Vagina (tissue), 2 donors: ENCODE data around the gene TGIF1.

Experiments used
- POLR2AphosphoS5 ChIP-seq, 2 donors: sonication (generic); formaldehyde crosslinking; IDR thresholded peaks; one replicate each; pipeline ENCODE4 v1.9.0; 2017; ENCODE audit warnings: antibody characterized with exemption in 2 of 2, mild to moderate bottlenecking in 2 of 2, low read depth in 1 of 2; ENCODE audit not compliant: insufficient read depth in 1 of 2
- TF ChIP-seq, protein P1 (sequence below), 3 experiments: fragments of 450-650 bp in 2 of 3; fragments of 200-600 bp in 1 of 3; sonication (generic) in 1 of 3; IDR thresholded peaks; one replicate each; pipeline ENCODE4 v1.5.1; 2017 to 2019; ENCODE audit warnings: antibody characterized with exemption in 3 of 3, mild to moderate bottlenecking in 2 of 3, moderate library complexity in 2 of 3

- TF ChIP-seq, protein P1, sequence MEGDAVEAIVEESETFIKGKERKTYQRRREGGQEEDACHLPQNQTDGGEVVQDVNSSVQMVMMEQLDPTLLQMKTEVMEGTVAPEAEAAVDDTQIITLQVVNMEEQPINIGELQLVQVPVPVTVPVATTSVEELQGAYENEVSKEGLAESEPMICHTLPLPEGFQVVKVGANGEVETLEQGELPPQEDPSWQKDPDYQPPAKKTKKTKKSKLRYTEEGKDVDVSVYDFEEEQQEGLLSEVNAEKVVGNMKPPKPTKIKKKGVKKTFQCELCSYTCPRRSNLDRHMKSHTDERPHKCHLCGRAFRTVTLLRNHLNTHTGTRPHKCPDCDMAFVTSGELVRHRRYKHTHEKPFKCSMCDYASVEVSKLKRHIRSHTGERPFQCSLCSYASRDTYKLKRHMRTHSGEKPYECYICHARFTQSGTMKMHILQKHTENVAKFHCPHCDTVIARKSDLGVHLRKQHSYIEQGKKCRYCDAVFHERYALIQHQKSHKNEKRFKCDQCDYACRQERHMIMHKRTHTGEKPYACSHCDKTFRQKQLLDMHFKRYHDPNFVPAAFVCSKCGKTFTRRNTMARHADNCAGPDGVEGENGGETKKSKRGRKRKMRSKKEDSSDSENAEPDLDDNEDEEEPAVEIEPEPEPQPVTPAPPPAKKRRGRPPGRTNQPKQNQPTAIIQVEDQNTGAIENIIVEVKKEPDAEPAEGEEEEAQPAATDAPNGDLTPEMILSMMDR (IDR thresholded peaks at IDR 0.05) = no peak
- no peak for TF ChIP-seq POLR2AphosphoS5 (IDR thresholded peaks at IDR 0.05; ENCODE audit: insufficient read depth in 1 of 2, low read depth in 1 of 2)
Measured at GRCh38 chr18:3458952-3459853, 9.2 kb downstream of the TGIF1 start.
